Measurements from ENCODE around the gene VCPKMT.

GRCh38 chr14:50121486-50121885, 5.1 kb upstream of the VCPKMT start:
- no peak for TF ChIP-seq CTCF (optimal IDR thresholded peaks at IDR 0.05 in 1 of 3, IDR thresholded peaks at IDR 0.05 in 1 of 3, conservative IDR thresholded peaks at IDR 0.05 in 1 of 3; ENCODE audit: extremely low read depth in 1 of 3, insufficient read depth in 2 of 3, low read length in 3 of 3)
- no peak for TF ChIP-seq EZH2 (IDR thresholded peaks at IDR 0.05; ENCODE audit: low read length)
